Stimulated activated CD8-positive, alpha-beta memory T cell treated with anti-CD3 and anti-CD28 coated beads, Interleukin-12 subunit alpha, Interleukin-12 subunit beta, amount 100 ng/mL, for 1 hour (primary cell): ENCODE measurements around the gene EIF2S3.
"Not testable (repeated sequence)": the region's sequence is repeated elsewhere in the genome, so short reads cannot be mapped to it uniquely, and the experiment has no call there.

Experiments
- DNase-seq: peaks from one replicate; pipeline ENCODE4 v3.0.0-alpha.2; 2020; ENCODE audit warnings: low read depth

The EIF2S3 gene

DNA sequence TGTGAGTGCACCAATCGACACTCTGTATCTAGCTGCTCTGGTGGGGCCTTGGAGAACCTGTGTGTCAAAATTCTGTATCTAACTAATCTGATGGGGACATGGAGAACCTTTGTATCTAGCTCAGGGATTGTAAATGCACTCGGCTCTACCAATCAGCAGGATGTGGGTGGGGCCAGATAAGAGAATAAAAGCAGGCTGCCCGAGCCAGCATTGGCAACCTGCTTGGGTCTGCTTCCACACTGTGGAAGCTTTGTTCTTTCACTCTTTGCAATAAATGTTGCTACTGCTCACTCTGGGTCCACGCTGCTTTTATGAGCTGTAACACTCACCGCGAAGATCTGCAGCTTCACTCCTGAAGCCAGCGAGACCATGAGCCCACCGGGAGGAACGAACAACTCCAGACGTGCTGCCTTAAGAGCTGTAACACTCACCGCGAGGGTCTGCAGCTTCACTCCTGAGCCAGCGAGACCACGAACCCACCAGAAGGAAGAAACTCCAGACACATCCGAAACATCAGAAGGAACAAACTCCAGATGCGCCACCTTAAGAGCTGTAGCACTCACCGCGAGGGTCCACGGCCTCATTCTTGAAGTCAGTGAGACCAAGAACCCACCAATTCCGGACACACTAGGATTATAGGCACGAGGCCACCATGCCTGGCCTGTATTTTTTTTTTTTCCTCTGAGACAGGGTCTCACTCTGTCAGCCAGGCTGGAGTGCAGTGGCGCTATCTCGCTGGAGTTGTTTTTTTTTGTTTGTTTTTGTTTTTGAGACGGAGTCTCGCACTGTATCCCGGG lies 4.0 kb upstream of the EIF2S3 start:
- DNase-seq, result not testable (repeated sequence)

DNA sequence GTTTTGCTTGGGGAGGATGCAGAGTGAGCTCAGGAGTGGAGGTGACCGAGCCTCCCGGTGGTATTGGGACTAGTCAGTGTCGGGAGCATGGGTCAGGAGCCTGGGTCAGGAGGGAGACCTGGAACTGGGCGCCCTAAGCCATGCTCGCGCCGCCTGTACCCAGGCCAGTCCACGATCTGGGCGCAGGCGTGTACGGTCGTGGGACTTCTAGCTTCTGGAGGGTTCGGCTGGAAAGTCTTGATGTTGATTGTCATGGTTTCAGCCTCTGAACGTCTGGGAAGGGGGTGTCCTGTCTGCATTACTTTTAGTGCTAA lies 244 bp downstream of the EIF2S3 start:
- no peak for DNase-seq

DNA sequence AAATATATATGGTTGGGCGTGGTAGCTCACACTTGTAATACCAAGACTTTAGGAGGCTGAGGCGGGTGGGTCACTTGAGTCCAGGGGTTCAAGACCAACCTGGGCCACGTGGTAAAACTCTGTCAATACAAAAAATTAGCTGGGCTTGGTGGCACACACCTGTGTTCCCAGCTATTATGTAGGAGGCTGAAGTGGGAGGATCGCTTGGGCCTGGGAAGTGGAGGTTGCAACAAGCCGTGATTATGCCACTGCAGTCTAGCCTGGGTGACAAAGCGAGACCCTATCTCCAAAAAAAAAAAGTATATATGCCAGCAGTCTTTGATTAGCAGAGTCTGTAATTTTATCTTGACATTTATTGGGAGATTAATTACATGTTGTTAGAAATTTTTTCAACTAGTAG lies 8.7 kb downstream of the EIF2S3 start:
- no peak for DNase-seq

DNA sequence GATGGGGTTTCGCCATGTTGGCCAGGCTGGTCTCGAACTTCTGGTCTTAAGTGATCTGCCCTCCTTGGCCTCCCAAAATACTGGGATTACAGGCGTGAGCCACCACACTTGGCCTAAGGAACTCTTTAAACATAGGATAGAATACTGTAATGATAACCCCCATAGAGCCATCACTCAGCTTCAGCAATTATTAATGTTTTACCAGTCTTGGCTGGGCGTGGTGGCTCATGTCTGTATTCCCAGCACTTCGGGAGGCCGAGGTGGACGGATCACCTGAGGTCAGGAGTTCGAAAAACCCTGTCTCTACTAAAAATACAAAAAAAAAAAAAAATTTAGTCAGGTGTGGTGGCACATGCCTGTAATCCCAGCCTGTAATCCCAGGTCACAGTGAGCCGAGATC lies 15.1 kb downstream of the EIF2S3 start:
- DNase-seq, result no peak

DNA sequence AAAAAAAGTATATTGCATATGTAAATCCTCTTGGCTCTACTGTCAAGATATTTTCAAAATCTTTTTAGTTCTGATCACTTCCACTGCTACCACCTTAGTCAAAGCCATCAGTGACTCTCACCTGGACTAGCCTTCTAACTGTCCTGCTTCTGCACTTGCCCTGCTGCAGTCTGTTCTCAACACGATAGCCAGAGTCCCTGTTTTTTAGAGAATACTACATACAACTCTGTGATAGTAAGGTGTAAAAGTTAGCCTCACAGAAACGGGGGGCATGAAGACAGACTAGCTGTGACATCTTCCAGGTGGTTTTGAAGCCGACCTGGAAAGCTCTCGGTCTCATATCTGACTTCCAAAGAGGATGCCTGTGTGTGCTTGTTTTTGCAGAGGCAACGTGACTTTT lies 24.7 kb downstream of the EIF2S3 start:
- no peak for DNase-seq

DNA sequence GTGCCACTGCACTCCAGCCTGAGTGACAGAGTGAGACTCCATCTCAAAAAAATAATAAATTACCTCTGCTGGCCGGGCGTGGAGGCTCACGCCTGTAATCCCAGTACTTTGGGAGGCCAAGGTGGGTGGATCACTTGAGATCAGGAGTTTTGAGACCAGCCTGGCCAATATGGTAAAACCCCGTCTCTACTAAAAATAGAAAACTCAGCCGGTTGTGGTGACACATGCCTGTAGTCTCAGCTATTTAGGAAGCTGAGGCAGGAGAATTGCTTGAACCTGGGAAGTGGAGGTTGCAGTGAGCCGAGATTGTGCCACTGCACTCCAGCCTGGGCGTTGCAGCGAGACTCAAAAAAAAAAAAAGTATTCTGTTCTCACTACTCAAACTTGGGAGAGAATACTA lies 25.5 kb downstream of the EIF2S3 start:
- not testable (repeated sequence) for DNase-seq

DNA sequence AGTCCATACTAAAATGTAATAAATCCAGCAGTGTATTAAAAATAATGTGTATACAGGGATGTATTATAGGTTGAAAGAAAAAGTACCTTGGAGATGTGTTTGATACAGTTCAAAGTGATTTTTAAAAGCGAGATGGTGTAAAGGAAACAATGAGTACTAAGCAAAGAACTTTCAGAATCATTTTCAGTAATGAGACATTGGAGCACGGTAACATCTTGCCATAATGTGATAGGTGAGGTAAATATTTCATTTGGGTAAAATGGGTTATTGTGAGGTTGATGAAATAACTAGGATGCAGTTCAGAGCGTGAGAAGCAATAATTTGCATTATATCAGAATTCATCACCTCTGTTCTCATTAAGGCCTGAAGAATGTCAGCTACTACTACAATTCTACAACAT lies 25.9 kb downstream of the EIF2S3 start:
- DNase-seq, result no peak

DNA sequence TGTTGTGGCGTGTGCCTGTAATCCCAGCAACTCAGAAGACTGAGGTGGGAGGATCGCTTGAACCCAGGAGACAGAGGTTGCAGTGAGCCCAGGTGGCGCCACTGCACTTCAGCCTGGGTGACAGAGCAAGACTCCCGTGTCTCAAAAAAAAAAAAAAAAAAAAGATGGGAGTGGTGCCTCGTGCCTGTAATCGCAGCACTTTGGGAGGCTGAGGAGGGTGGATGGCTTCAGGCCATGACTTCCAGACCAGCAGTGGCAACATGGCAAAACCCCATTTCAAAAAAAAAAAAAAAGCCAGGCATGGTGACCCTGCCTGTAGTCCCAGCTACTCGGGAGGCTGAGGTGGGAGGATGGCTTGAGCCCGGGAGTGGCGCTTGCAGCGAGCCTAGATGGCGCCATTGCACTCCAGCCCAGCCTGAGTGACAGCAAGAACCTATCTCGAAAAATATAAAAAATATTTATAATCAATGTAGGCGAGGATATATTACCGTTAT lies 27.0 kb downstream of the EIF2S3 start:
- DNase-seq, result peak; percentile 4

DNA sequence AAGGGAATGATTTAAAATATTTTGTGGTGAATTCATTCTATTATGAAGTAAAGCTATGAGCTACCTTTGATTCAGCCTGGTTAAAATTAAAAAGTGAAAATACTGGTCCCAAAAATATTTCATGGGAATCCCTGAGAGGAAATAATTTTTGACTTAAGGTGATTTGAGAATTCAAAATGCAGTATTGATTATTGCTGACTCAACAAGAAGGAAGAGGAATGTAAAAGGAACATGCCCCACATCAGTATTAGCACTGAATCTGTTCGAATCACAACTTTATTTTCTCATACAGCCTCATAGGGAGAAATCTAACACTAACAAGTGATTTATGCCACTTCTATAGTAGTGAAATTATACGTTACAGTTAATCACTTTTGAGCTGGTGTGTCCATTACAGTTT lies 27.7 kb downstream of the EIF2S3 start:
- no peak for DNase-seq

DNA sequence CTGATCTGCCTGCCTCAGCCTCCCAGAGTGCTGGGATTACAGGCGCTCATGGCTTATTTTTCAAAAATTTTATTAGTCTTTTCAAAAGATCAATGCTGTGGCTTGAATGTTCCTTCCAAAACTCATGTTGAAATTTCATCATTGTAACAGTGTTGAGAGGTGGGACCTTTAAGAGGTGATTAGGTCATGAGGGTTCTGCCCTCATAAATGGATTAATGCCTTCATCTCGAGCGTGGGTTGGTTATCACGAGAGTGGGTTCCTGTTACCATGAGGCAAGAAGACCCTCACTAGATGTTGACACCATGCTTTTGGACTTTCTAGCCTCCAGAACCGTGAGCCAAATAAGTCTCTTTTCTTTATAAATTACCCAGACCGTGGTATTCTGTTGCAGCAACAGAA lies 30.3 kb downstream of the EIF2S3 start:
- no peak for DNase-seq

DNA sequence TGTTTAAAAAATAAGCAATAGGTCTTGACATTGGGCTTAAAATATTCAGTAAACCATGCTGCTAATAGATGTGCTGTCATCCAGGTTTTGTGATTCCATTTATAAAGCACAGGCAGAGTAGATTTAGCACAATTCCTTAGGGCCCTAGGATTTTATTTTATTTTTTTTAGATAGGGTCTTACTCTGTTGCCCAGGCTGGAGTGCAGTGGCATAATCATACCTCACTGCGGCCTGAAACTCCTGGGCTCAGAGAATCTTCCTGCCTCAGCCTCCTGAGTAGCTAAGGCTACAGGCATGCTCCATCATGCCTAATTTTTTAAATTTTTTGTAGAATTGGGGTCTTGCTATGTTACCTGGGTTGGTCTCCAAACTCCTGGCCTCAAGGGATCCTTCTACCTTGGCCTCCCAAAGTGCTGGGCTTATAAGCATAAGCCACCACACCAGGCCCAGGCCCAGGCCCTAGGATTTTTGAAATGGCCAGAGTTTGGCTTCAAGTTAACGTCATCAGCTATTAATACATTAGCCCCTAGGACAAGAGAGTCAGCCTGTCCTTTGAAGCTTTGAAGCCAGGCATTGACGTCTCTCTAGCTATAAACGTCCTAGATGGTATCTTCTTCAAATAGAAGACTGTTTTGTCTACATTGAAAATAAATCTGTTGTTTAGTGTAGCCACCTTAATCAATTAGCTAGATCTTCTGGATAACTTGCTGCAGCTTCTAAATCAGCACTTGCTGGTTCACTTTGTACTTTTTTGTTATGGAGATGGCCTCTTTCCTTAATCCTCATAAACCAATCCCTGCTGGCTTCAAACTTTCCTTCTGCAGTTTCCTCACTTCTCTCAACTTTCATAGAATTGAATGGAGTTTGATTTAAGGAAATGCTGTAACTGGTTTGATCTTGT lies 35.8 kb downstream of the EIF2S3 start:
- no peak for DNase-seq

DNA sequence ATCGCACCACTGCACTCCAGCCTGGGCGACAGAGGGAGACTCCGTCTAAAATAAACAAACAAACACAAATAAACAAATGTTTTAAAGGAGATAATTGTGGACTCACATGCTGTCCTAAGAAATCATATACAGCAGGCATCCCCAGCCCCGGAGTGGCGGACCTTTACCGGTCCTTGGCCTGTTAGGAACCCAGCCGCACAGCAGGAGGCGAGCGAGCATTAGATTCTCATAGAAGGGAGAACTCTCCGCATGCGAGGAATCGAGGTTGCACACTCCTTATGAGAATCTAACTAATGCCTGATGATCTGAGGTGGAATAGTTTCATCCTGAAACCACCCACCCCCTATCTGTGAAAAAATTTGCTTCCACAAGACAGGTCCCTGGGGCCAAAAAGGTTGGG lies 39.0 kb downstream of the EIF2S3 start:
- no peak for DNase-seq

DNA sequence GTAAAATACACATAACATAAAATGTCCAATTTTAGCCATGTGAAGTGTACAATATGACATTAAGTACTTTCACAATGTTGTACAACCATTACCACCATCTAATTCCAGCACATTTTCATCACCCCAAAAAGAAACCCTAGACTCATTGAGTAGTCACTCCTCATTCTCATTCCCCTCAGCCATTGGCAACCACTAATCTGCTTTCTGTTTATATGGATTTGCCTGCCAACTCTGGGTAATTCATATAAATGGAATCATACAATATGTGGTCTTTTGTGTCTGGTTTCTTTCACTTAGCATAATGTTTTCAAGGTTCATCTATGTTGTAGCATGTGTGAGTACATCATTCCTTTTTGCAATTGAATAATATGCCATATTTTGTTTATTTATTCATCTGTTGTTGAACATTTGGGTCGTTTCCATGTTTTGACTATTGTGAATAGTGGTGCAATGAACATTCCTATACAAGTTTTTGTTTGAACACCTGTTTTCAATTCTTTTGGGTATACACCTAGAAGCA lies 43.0 kb downstream of the EIF2S3 start:
- DNase-seq, result no peak

DNA sequence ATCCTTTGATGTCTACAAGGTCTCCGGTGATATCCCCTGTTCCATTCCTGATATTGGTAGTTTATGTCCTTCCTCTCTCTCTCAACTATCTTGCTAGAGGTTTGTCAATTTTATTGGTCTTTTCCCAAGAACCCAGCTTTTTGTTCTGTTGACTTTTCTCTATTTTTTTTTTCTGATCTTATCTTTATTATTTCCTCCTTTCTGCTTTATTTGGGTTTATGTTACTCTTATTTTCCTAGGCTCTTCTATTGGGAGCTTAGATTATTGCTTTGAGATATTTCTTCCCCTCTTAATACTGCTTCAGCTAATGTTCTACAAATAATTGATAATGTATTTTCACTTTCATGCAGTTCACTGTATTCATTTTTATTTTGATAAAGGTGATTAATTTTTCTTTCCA lies 44.2 kb downstream of the EIF2S3 start:
- no peak for DNase-seq

DNA sequence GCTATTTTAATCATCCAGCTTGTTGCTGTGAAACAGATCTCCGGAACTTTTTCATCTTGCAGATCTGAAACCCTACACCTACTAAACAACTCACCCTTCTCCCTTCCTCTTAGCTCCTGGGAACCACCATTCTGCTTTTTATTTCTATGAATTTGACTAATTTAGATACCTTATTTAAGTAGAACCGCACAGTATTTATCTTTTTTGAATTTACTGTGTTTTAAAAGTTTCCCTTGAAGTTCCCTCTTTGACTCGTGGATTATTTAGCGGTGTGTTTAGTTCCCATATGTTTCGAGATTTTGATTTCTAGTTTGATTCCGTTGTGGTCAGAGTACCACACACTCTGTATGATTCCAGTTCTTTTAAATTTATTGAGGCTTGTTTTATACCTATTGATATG lies 44.6 kb downstream of the EIF2S3 start:
- DNase-seq, result no peak

DNA sequence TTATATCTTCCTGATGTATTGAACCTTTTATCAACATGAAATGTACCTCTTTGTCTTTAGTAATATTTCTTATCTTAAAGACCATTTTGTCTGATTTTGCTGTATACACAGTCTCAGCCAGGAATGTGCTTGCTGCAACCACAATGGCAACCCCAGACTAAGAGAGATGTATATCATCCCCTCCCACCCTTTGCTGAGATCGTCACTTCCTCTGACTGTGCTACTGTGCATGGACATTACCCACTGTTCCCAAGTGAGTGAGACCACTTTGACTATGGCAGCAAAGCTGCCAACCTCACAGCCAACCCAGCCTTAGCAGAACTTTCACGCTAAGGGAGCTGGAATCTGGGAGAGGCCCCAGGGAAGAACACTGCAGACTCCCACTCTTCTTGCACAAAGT lies 46.0 kb downstream of the EIF2S3 start:
- DNase-seq, result no peak

DNA sequence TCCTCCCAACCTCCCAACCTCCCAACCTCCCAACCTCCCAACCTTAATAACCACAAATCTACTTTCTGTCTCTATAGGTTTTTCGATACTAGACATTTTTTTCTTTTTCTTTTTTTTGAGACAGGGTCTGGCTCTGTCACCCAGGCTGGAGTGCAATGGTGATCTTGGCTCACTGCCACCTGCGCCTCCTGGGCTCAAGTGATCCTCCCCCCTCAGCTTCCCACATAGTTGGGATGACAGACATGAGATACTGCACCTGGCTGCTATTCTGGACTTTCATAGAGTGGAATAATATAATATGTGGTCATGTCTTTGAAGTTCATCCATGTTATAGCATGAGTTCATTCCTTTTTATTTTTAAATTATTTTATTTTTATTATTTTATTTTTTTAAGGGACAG lies 55.3 kb downstream of the EIF2S3 start:
- DNase-seq, result no peak

DNA sequence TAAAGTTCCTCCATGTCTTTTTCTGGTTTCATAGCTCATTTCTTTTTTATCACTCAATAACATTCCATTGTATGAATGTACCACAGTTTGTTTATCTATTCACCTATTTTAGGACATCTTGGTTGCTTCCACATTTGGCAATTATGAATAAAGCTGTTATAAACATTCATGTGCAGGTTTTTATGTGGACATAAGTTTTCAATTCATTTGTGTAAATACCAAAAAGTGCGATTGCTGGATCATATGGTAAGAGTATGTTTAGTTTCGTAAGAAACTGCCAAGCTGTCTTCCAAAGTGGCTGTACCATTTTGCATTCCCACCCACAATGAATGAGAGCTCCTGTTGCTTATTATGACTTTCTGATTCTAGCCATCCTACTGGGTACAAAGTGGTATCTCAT lies 58.4 kb downstream of the EIF2S3 start:
- no peak for DNase-seq

DNA sequence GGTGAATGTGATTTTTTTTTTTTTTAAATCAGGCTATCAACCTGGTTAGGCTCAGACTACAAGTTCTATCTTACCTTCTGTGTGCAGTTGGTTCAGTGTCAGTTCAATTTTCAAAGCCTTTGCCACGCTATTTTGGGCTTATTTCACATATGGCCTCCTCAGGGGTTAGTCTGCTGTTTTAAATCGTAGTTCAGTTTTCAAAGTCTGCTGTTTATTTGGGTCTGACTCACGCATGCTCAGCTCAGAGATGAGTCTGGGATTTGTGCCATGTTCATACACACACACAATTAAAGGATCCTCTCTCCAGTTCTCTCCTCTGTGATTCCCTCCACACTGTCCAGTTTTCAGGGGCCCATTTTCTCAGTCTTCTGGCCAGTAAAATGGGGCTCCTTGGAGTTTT lies 62.5 kb downstream of the EIF2S3 start:
- DNase-seq, result no peak

DNA sequence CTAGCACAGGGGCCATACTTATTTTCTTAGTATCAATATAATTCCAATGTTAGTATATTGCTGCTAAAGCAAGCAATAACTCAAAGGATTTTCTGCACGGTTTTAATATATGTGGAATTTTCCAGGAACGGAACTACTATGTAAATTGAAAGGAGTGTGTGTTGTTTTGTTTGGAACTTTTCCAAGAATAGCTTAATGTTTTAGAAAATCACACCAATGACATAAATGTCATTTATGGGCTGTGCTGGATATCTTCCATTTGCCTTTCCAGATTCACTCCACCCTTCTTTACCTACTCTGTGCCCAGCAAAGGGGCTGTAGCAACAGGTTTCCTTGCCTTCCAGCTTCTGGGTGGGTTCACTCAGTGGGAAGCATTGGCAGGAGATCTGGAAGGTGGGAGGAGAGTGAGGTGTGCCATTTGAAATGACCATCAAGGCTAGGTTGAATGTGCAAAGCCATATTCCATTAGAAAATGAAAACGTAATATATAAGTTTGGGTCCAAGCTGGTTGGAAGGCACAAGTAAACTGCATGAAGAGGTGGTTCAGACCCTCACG lies 69.6 kb downstream of the EIF2S3 start:
- DNase-seq, result no peak

DNA sequence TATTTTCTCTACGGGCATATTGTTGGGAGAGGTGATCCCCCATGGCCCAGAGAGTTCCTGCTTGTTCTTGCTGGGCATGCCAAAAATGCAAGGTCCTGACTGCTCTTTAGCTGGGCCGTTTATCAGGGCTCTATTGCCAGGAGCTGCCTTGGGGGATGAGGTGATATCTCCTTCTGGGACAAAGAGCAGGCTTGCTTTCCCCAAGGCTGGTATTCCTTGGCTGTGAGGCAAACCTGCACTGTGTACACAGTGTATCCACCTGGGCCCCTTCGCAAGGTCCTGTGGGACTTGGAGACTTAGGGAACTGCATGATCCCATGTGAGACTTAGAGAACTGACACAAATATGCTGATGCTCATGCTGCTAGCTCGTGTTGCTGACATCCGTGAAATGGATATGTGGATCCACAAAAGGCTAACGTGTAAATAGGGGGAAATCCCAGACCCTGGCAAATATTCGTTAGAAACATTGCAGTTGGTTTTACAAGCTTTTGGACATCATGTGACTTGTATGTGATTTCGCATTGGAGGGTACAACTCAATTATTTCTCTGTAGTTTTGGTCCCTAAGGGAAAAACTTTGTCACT lies 70.4 kb downstream of the EIF2S3 start:
- no peak for DNase-seq
